Measurements from ENCODE around the gene HNF1A. TPM values are rescaled to one million over a fixed set of nuclear protein-coding genes. Genes with fewer than 3 reads are reported as not detected.

The HNF1A gene
- total and polyA plus RNA-seq, 9 of the 15 experiments (the other 6 are each of a cell fraction or from before 2014, with no cell fraction given) = not detected

DNA sequence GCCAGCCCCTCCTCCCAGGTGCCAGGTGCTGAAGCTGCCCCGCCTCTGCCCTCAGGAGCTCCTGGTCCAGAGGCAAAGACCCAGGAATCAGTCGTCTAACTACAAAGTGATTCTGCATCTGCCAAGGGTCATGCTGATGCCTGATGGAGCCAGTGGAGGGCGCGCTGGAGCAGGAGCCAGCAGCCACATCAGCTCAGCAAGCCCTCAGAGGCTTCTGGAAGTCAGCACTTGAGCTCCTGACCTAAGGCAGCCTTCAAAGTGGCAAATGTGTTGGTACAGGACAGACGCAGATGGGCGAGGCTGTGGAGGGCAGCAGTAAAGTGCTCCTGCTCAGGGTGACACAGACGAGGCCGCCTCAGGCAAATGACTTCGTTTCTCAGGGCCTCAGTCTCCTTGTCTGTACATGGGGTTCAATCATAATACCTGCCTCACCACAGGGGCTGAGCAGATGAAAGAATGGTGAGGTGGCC, 27.0 kb downstream of the HNF1A start (continued):
- TF ChIP-seq, protein P1, sequence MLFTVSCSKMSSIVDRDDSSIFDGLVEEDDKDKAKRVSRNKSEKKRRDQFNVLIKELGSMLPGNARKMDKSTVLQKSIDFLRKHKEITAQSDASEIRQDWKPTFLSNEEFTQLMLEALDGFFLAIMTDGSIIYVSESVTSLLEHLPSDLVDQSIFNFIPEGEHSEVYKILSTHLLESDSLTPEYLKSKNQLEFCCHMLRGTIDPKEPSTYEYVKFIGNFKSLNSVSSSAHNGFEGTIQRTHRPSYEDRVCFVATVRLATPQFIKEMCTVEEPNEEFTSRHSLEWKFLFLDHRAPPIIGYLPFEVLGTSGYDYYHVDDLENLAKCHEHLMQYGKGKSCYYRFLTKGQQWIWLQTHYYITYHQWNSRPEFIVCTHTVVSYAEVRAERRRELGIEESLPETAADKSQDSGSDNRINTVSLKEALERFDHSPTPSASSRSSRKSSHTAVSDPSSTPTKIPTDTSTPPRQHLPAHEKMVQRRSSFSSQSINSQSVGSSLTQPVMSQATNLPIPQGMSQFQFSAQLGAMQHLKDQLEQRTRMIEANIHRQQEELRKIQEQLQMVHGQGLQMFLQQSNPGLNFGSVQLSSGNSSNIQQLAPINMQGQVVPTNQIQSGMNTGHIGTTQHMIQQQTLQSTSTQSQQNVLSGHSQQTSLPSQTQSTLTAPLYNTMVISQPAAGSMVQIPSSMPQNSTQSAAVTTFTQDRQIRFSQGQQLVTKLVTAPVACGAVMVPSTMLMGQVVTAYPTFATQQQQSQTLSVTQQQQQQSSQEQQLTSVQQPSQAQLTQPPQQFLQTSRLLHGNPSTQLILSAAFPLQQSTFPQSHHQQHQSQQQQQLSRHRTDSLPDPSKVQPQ (CRISPR knock-in tag; IDR thresholded peaks at IDR 0.05; ENCODE audit: borderline replicate concordance) = no peak
- no peak for TF ChIP-seq CREBBP (IDR thresholded peaks at IDR 0.05; ENCODE audit: low read depth, low read length)
- TF ChIP-seq EP300 (IDR thresholded peaks at IDR 0.05; ENCODE audit: low read length) = no peak
- TF ChIP-seq FOXJ2 (tag; IDR thresholded peaks at IDR 0.05) = no peak
- TF ChIP-seq ZNF133 (CRISPR knock-in tag; IDR thresholded peaks at IDR 0.05) = no peak
- TF ChIP-seq, protein P2, sequence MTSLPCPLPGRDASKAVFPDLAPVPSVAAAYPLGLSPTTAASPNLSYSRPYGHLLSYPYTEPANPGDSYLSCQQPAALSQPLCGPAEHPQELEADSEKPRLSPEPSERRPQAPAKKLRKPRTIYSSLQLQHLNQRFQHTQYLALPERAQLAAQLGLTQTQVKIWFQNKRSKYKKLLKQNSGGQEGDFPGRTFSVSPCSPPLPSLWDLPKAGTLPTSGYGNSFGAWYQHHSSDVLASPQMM (CRISPR knock-in tag; IDR thresholded peaks at IDR 0.05) = no peak
- no peak for TF ChIP-seq SMAD2 (IDR thresholded peaks at IDR 0.05; ENCODE audit: low read depth, low read length)
- TF ChIP-seq GTF2E2 (tag; IDR thresholded peaks at IDR 0.05) = no peak
- TF ChIP-seq L3MBTL2 (IDR thresholded peaks at IDR 0.05) = no peak
- TF ChIP-seq CC2D1A (IDR thresholded peaks at IDR 0.05) = no peak
- TF ChIP-seq SMC3 (conservative IDR thresholded peaks at IDR 0.05; ENCODE audit: insufficient read depth, low read depth, low read length) = peak; percentile 87
- no peak for TF ChIP-seq ZNF282 (CRISPR knock-in tag; IDR thresholded peaks at IDR 0.05)
- no peak for TF ChIP-seq SPI1 (IDR thresholded peaks at IDR 0.05; ENCODE audit: borderline replicate concordance, low read depth, low read length)
- TF ChIP-seq SIN3A (IDR thresholded peaks at IDR 0.05; ENCODE audit: borderline replicate concordance in 2 of 2, control insufficient read depth in 1 of 2, low read depth in 2 of 2, low read length in 2 of 2) = no peak
- no peak for TF ChIP-seq MTA1 (IDR thresholded peaks at IDR 0.05; ENCODE audit: borderline replicate concordance)
- TF ChIP-seq SAFB (IDR thresholded peaks at IDR 0.05; ENCODE audit: borderline replicate concordance, low read depth, low read length) = no peak
- TF ChIP-seq GATAD2B (IDR thresholded peaks at IDR 0.05; ENCODE audit: borderline replicate concordance) = no peak
- TF ChIP-seq, protein P3, sequence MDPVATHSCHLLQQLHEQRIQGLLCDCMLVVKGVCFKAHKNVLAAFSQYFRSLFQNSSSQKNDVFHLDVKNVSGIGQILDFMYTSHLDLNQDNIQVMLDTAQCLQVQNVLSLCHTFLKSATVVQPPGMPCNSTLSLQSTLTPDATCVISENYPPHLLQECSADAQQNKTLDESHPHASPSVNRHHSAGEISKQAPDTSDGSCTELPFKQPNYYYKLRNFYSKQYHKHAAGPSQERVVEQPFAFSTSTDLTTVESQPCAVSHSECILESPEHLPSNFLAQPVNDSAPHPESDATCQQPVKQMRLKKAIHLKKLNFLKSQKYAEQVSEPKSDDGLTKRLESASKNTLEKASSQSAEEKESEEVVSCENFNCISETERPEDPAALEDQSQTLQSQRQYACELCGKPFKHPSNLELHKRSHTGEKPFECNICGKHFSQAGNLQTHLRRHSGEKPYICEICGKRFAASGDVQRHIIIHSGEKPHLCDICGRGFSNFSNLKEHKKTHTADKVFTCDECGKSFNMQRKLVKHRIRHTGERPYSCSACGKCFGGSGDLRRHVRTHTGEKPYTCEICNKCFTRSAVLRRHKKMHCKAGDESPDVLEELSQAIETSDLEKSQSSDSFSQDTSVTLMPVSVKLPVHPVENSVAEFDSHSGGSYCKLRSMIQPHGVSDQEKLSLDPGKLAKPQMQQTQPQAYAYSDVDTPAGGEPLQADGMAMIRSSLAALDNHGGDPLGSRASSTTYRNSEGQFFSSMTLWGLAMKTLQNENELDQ (CRISPR knock-in tag; IDR thresholded peaks at IDR 0.05; ENCODE audit: borderline replicate concordance) = no peak
- TF ChIP-seq, protein P4, sequence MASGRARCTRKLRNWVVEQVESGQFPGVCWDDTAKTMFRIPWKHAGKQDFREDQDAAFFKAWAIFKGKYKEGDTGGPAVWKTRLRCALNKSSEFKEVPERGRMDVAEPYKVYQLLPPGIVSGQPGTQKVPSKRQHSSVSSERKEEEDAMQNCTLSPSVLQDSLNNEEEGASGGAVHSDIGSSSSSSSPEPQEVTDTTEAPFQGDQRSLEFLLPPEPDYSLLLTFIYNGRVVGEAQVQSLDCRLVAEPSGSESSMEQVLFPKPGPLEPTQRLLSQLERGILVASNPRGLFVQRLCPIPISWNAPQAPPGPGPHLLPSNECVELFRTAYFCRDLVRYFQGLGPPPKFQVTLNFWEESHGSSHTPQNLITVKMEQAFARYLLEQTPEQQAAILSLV (tag; IDR thresholded peaks at IDR 0.05) = no peak
- TF ChIP-seq ELF4 (CRISPR knock-in tag; IDR thresholded peaks at IDR 0.05) = no peak
- TF ChIP-seq, protein P5, sequence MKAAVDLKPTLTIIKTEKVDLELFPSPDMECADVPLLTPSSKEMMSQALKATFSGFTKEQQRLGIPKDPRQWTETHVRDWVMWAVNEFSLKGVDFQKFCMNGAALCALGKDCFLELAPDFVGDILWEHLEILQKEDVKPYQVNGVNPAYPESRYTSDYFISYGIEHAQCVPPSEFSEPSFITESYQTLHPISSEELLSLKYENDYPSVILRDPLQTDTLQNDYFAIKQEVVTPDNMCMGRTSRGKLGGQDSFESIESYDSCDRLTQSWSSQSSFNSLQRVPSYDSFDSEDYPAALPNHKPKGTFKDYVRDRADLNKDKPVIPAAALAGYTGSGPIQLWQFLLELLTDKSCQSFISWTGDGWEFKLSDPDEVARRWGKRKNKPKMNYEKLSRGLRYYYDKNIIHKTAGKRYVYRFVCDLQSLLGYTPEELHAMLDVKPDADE (conservative IDR thresholded peaks at IDR 0.05; ENCODE audit: control insufficient read depth, low read depth, low read length) = no peak

Data from K562 (cell line).